Prostate gland (tissue), 2 donors: Measurements from ENCODE around the gene MCC.

ENCODE experiments used
- CTCF ChIP-seq, 4 experiments: fragments of 200-600 bp in 2 of 4; fragments of 450-650 bp in 2 of 4; sonication (generic) in 2 of 4; IDR thresholded peaks; 1 replicate in 3 of 4; 2 replicates in 1 of 4; pipeline ENCODE4 v1.5.1; 2016 to 2019; ENCODE audit warnings: antibody characterized with exemption in 4 of 4, mild to moderate bottlenecking in 2 of 4, moderate library complexity in 2 of 4
- POLR2A ChIP-seq: fragments of 450-650 bp; IDR thresholded peaks from one replicate; pipeline ENCODE4 v1.6.1; 2016; ENCODE audit warnings: antibody characterized with exemption, mild to moderate bottlenecking

- no peak for TF ChIP-seq POLR2A
- TF ChIP-seq CTCF (IDR thresholded peaks at IDR 0.05): no peak
Observed at GRCh38 chr5:113514289-113514635, 26.0 kb upstream of the MCC start.
